Measurements from ENCODE around the gene MLLT3.

The MLLT3 gene

DNA sequence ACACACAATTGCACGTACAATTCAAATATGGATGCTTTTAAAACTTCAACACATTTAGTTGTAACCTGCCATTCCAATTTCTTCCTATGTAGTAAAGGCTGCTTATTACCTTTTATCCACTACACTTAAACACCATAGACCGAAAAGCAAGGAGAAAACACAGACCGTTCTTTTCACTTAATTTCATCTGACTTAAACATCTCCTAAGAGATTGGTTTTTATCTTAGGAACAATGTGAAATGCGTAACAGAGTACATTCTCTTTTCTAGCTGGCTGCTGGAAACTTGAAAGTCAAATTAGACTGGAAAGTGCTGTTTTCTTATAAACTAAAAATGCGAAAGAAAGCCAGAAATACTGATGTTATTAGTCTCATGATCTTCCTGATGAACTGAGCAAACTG is 241.8 kb downstream of the MLLT3 start:
- TF ChIP-seq TAF1 (IDR thresholded peaks at IDR 0.05; ENCODE audit: low read depth, low read length) (no peak), PAX5 (IDR thresholded peaks at IDR 0.05; ENCODE audit: insufficient read depth, low read length, severe bottlenecking) (no peak), POLR2A (IDR thresholded peaks at IDR 0.05; ENCODE audit: low read depth, low read length) (no peak), SPI1 (IDR thresholded peaks at IDR 0.05; ENCODE audit: low read depth, low read length) (no peak), POU2F2 (IDR thresholded peaks at IDR 0.05; ENCODE audit: low read depth, low read length) (no peak), POLR2AphosphoS5 (IDR thresholded peaks at IDR 0.05; ENCODE audit: low read depth, low read length) (no peak)
- peak; percentile 69 for FAIRE-seq

GRCh38 chr9:20379804-20380225 is 242.5 kb downstream of the MLLT3 start:
- TF ChIP-seq SPI1 (IDR thresholded peaks at IDR 0.05; ENCODE audit: low read depth, low read length) = no peak
- no peak for TF ChIP-seq POLR2AphosphoS5 (IDR thresholded peaks at IDR 0.05; ENCODE audit: low read depth, low read length)
- TF ChIP-seq POU2F2 (IDR thresholded peaks at IDR 0.05; ENCODE audit: low read depth, low read length) = no peak
- no peak for TF ChIP-seq PAX5 (IDR thresholded peaks at IDR 0.05; ENCODE audit: insufficient read depth, low read length, severe bottlenecking)
- TF ChIP-seq POLR2A (IDR thresholded peaks at IDR 0.05; ENCODE audit: low read depth, low read length) = no peak
- TF ChIP-seq TAF1 (IDR thresholded peaks at IDR 0.05; ENCODE audit: low read depth, low read length) = no peak
- DNase-seq (ENCODE audit: insufficient read length, low spot score) (no peak), FAIRE-seq (no peak)

More for the DNA sequence above, 241.8 kb downstream of the MLLT3 start:
- DNase-seq (ENCODE audit: insufficient read length, low spot score) = no peak

GRCh38 chr9:20378851-20379250 is 243.4 kb downstream of the MLLT3 start:
- TF ChIP-seq PAX5 (IDR thresholded peaks at IDR 0.05; ENCODE audit: insufficient read depth, low read length, severe bottlenecking) (no peak), POLR2AphosphoS5 (IDR thresholded peaks at IDR 0.05; ENCODE audit: low read depth, low read length) (no peak), TAF1 (IDR thresholded peaks at IDR 0.05; ENCODE audit: low read depth, low read length) (no peak), SPI1 (IDR thresholded peaks at IDR 0.05; ENCODE audit: low read depth, low read length) (no peak), POLR2A (IDR thresholded peaks at IDR 0.05; ENCODE audit: low read depth, low read length) (no peak), POU2F2 (IDR thresholded peaks at IDR 0.05; ENCODE audit: low read depth, low read length) (no peak)
- DNase-seq (ENCODE audit: insufficient read length, low spot score) (no peak), FAIRE-seq (peak; percentile 69)

DNA sequence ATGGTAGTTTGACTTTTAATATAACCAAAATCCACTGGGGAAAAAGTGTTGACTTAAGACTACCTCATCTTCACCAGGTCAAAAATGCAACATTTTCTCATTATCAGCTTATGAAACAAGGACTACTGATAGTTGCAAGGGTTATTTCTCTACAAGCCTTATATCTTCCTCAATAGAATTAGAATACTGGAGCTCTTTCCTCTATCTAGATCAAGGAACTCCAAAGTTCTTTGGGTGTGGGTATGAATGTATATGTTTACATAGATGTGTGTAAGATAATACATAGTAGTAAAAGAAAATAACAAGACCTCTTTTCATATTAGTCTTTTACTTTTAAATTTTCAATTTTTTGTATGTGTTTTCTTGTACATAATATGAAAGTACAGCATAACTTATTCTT is 244.5 kb downstream of the MLLT3 start:
- DNase-seq (ENCODE audit: insufficient read length, low spot score) = no peak
- FAIRE-seq = no peak
- no peak for TF ChIP-seq TAF1 (IDR thresholded peaks at IDR 0.05; ENCODE audit: low read depth, low read length)
- TF ChIP-seq POLR2A (IDR thresholded peaks at IDR 0.05; ENCODE audit: low read depth, low read length) = no peak
- no peak for TF ChIP-seq SPI1 (IDR thresholded peaks at IDR 0.05; ENCODE audit: low read depth, low read length)
- no peak for TF ChIP-seq POLR2AphosphoS5 (IDR thresholded peaks at IDR 0.05; ENCODE audit: low read depth, low read length)
- no peak for TF ChIP-seq PAX5 (IDR thresholded peaks at IDR 0.05; ENCODE audit: insufficient read depth, low read length, severe bottlenecking)
- no peak for TF ChIP-seq POU2F2 (IDR thresholded peaks at IDR 0.05; ENCODE audit: low read depth, low read length)

DNA sequence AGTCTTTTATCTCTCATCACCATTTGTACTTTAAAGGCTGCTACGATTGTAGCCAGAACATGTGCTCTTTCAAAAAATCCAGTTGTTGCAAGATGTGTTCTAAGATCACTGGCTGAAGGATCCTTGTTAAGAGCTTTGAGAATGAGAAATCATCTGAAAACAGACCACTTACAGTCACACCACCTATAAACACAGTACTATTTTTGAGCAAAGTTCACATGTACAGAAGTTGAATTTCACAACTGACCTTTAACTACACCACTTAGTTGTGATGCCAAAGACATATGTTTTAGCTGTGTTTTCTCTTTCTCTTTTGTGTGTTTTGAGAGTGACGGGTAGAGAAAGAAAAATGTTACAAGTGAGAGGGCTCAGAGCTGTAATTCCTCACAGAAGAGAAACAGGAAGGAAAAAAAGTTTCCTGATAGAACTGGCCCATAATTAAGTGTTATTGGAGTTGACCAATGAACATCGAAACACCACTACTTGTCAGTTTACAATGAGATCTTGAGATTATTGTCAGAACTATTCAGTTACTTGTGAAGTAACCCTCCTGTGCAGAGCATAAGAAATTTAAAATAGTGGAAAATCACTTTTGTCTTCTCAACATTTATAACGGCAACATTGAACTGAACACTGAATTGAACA is 245.4 kb downstream of the MLLT3 start:
- DNase-seq (ENCODE audit: insufficient read length, low spot score) (no peak), FAIRE-seq (peak; percentile 79)
- TF ChIP-seq PAX5 (IDR thresholded peaks at IDR 0.05; ENCODE audit: insufficient read depth, low read length, severe bottlenecking) (no peak), TAF1 (IDR thresholded peaks at IDR 0.05; ENCODE audit: low read depth, low read length) (no peak), POLR2AphosphoS5 (IDR thresholded peaks at IDR 0.05; ENCODE audit: low read depth, low read length) (no peak), POLR2A (IDR thresholded peaks at IDR 0.05; ENCODE audit: low read depth, low read length) (no peak)

DNA sequence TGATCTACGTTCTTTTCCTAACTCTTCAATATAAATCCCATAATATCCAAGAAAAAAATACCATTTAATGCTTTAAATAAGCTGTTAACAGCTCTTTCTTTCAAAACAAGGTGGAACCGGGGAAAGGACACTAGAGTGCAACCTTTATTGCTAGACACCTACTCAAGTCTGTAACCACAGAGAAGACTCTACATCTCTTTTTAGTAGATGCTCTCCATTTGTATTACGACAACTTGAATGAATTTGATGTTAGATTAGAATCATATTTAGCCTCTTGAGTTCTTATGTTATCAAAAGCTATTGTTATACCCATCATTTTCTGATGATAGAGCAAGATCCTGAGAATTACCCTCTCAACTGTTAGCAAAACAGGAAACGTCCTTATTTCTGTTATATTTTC is 246.3 kb downstream of the MLLT3 start:
- TF ChIP-seq SPI1 (IDR thresholded peaks at IDR 0.05; ENCODE audit: low read depth, low read length) = no peak
- no peak for TF ChIP-seq POU2F2 (IDR thresholded peaks at IDR 0.05; ENCODE audit: low read depth, low read length)
- TF ChIP-seq POLR2A (IDR thresholded peaks at IDR 0.05; ENCODE audit: low read depth, low read length) = no peak
- no peak for TF ChIP-seq PAX5 (IDR thresholded peaks at IDR 0.05; ENCODE audit: insufficient read depth, low read length, severe bottlenecking)
- no peak for TF ChIP-seq TAF1 (IDR thresholded peaks at IDR 0.05; ENCODE audit: low read depth, low read length)
- no peak for TF ChIP-seq POLR2AphosphoS5 (IDR thresholded peaks at IDR 0.05; ENCODE audit: low read depth, low read length)
- DNase-seq (ENCODE audit: insufficient read length, low spot score) = no peak
- FAIRE-seq = peak; percentile 50

DNA sequence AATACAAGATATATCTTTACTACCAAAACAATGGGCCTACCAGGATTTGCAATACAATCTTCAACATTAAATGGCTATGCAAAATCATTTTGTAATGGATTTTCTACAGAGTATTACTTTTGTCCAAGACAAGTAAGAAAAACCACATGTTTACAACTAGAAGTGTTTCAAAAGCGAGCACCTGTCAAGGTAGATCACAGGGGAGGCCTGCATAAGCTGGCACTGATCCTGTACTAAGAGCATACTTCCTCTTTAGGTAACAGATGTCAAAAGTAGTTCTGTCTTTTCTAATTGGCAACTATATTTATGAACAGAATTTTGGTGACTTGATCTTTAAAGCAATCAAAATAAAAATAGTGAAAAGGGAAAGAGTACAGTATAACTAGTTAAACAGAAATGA is 249.0 kb downstream of the MLLT3 start:
- DNase-seq (ENCODE audit: insufficient read length, low spot score) = no peak
- peak; percentile 64 for FAIRE-seq
- no peak for TF ChIP-seq PAX5 (IDR thresholded peaks at IDR 0.05; ENCODE audit: insufficient read depth, low read length, severe bottlenecking)
- no peak for TF ChIP-seq POLR2A (IDR thresholded peaks at IDR 0.05; ENCODE audit: low read depth, low read length)
- TF ChIP-seq TAF1 (IDR thresholded peaks at IDR 0.05; ENCODE audit: low read depth, low read length) = no peak
- no peak for TF ChIP-seq POU2F2 (IDR thresholded peaks at IDR 0.05; ENCODE audit: low read depth, low read length)
- no peak for TF ChIP-seq SPI1 (IDR thresholded peaks at IDR 0.05; ENCODE audit: low read depth, low read length)

GRCh38 chr9:20369391-20369790 is 252.9 kb downstream of the MLLT3 start:
- TF ChIP-seq POLR2AphosphoS5 (IDR thresholded peaks at IDR 0.05; ENCODE audit: low read depth, low read length) (no peak), POLR2A (IDR thresholded peaks at IDR 0.05; ENCODE audit: low read depth, low read length) (no peak), POU2F2 (IDR thresholded peaks at IDR 0.05; ENCODE audit: low read depth, low read length) (no peak), TAF1 (IDR thresholded peaks at IDR 0.05; ENCODE audit: low read depth, low read length) (no peak), SPI1 (IDR thresholded peaks at IDR 0.05; ENCODE audit: low read depth, low read length) (no peak), PAX5 (IDR thresholded peaks at IDR 0.05; ENCODE audit: insufficient read depth, low read length, severe bottlenecking) (no peak)
- no peak for FAIRE-seq

GRCh38 chr9:20367855-20368254 is 254.4 kb downstream of the MLLT3 start:
- TF ChIP-seq POLR2A (IDR thresholded peaks at IDR 0.05; ENCODE audit: low read depth, low read length) (no peak), SPI1 (IDR thresholded peaks at IDR 0.05; ENCODE audit: low read depth, low read length) (no peak), TAF1 (IDR thresholded peaks at IDR 0.05; ENCODE audit: low read depth, low read length) (no peak), POLR2AphosphoS5 (IDR thresholded peaks at IDR 0.05; ENCODE audit: low read depth, low read length) (no peak), POU2F2 (IDR thresholded peaks at IDR 0.05; ENCODE audit: low read depth, low read length) (no peak), PAX5 (IDR thresholded peaks at IDR 0.05; ENCODE audit: insufficient read depth, low read length, severe bottlenecking) (no peak)
- FAIRE-seq (peak; percentile 5), DNase-seq (ENCODE audit: insufficient read length, low spot score) (no peak)

More at GRCh38 chr9:20369391-20369790, 252.9 kb downstream of the MLLT3 start:
- DNase-seq (ENCODE audit: insufficient read length, low spot score) = no peak
